DMS79 treated with DMSO at 0.1 percent for 48 hours (cell line): ENCODE measurements around the gene MRM1.
"Not testable (repeated sequence)": the region's sequence is repeated elsewhere in the genome, so short reads cannot be mapped to it uniquely, and the experiment has no call there.

Experiments
- DNase-seq: peaks from one replicate; lab custom pipeline; 2025; lab: John Stamatoyannopoulos, UW

MRM1 gene

GRCh38 chr17:36600936-36601302 is 464 bp upstream of the MRM1 start:
- DNase-seq = no peak

- no peak for DNase-seq
These were observed 806 bp downstream of the MRM1 start for GRCh38 chr17:36602030-36602748.

- peak; percentile 61 for DNase-seq
These were observed 1.6 kb downstream of the MRM1 start for GRCh38 chr17:36602924-36603384.

GRCh38 chr17:36605028-36605427 is 3.6 kb downstream of the MRM1 start:
- DNase-seq = not testable (repeated sequence)

GRCh38 chr17:36608280-36608679 is 6.9 kb downstream of the MRM1 start:
- no peak for DNase-seq

- DNase-seq = no peak
These were observed 7.6 kb downstream of the MRM1 start for GRCh38 chr17:36608794-36609497.

- DNase-seq = no peak
These were observed 8.1 kb downstream of the MRM1 start for GRCh38 chr17:36609498-36609862.

GRCh38 chr17:36610474-36610873 is 9.1 kb downstream of the MRM1 start:
- no peak for DNase-seq

- DNase-seq = no peak
These were observed 10.1 kb downstream of the MRM1 start for GRCh38 chr17:36611345-36612072.

GRCh38 chr17:36612323-36612722 is 10.9 kb downstream of the MRM1 start:
- DNase-seq = no peak

GRCh38 chr17:36613155-36613554 is 11.8 kb downstream of the MRM1 start:
- DNase-seq = no peak

- DNase-seq = no peak
These were observed 12.7 kb downstream of the MRM1 start for GRCh38 chr17:36614081-36614480.

GRCh38 chr17:36614933-36615332 is 13.6 kb downstream of the MRM1 start:
- DNase-seq = no peak

- no peak for DNase-seq
These were observed 15.0 kb downstream of the MRM1 start for GRCh38 chr17:36616061-36617029.

GRCh38 chr17:36617773-36618172 is 16.4 kb downstream of the MRM1 start:
- no peak for DNase-seq

GRCh38 chr17:36623281-36623680 is 21.9 kb downstream of the MRM1 start:
- DNase-seq = no peak

- DNase-seq = no peak
These were observed 23.8 kb downstream of the MRM1 start for GRCh38 chr17:36625188-36625587.

- peak; percentile 58 for DNase-seq
These were observed 25.7 kb downstream of the MRM1 start for GRCh38 chr17:36627101-36627500.

GRCh38 chr17:36628576-36628975 is 27.2 kb downstream of the MRM1 start:
- no peak for DNase-seq

- peak; percentile 48 for DNase-seq
These were observed 28.0 kb downstream of the MRM1 start for GRCh38 chr17:36629252-36629847.

GRCh38 chr17:36629970-36630502 is 28.7 kb downstream of the MRM1 start:
- no peak for DNase-seq
